Astrocyte of the hippocampus (primary cell): ENCODE results near the gene MTFR2.
A peak's percentile ranks its signal among the peaks of the same experiment; 100 is the strongest.

ENCODE experiments used
- DNase-seq: peaks from one replicate; pipeline ENCODE4 v3.0.0; 2011; ENCODE audit warnings: low read depth, low spot score

Gene MTFR2

GRCh38 chr6:136249811-136250685 lies at the start of gene MTFR2:
TSS of gene MTFR2 (minus strand) at chr6:136250311. CDS start at chr6:136249099, 1,212 bp downstream.
- DNase-seq, result peak; percentile 99

- DNase-seq, result no peak
Measured at GRCh38 chr6:136294621-136295020, 44.5 kb upstream of the MTFR2 start.

- DNase-seq, result peak; percentile 94
Measured at GRCh38 chr6:136290410-136291010, 40.4 kb upstream of the MTFR2 start.

GRCh38 chr6:136289579-136290409 lies 39.7 kb upstream of the MTFR2 start, which contains the start of gene BCLAF1:
TSS of gene BCLAF1 (minus strand) at chr6:136289846. CDS start at chr6:136279866, 9,980 bp downstream.
- DNase-seq, result peak; percentile 100

GRCh38 chr6:136289327-136289578 lies 39.1 kb upstream of the MTFR2 start:
- peak; percentile 96 for DNase-seq

- DNase-seq, result peak; percentile 94
Measured at GRCh38 chr6:136288566-136289326, 38.6 kb upstream of the MTFR2 start.

- peak; percentile 52 for DNase-seq
Measured at GRCh38 chr6:136284909-136285308, 34.8 kb upstream of the MTFR2 start.

- DNase-seq, result no peak
Measured at GRCh38 chr6:136282906-136283305, 32.8 kb upstream of the MTFR2 start.

GRCh38 chr6:136280032-136280609 lies 30.0 kb upstream of the MTFR2 start:
- no peak for DNase-seq

- DNase-seq, result no peak
Measured at GRCh38 chr6:136274062-136274461, 24.0 kb upstream of the MTFR2 start.

- no peak for DNase-seq
Measured at GRCh38 chr6:136265101-136265500, 15.0 kb upstream of the MTFR2 start.

- DNase-seq, result no peak
Measured at GRCh38 chr6:136262940-136263339, 12.8 kb upstream of the MTFR2 start.

- no peak for DNase-seq
Measured at GRCh38 chr6:136254851-136255466, 4.8 kb upstream of the MTFR2 start.

- no peak for DNase-seq
Measured at GRCh38 chr6:136253734-136254133, 3.6 kb upstream of the MTFR2 start.

- no peak for DNase-seq
Measured at GRCh38 chr6:136252441-136252840, 2.3 kb upstream of the MTFR2 start.

- no peak for DNase-seq
Measured at GRCh38 chr6:136251394-136251793, 1.3 kb upstream of the MTFR2 start.

- DNase-seq, result no peak
Measured at GRCh38 chr6:136250686-136251008, 536 bp upstream of the MTFR2 start.

GRCh38 chr6:136249336-136249735 lies 775 bp downstream of the MTFR2 start:
- DNase-seq, result no peak

- no peak for DNase-seq
Measured at GRCh38 chr6:136244061-136244616, 6.0 kb downstream of the MTFR2 start.

GRCh38 chr6:136236466-136237293 lies 13.4 kb downstream of the MTFR2 start:
- no peak for DNase-seq
